Measurements from ENCODE around the gene ADARB2.

Gene ADARB2

GRCh38 chr10:1451941-1452340 lies 285.4 kb downstream of the ADARB2 start:
- no peak for TF ChIP-seq NFIC (IDR thresholded peaks at IDR 0.05)
- no peak for TF ChIP-seq TEAD4 (IDR thresholded peaks at IDR 0.05)

- no peak for TF ChIP-seq TEAD4 (IDR thresholded peaks at IDR 0.05)
- TF ChIP-seq EGR1 (IDR thresholded peaks at IDR 0.05): no peak
- TF ChIP-seq MAX (IDR thresholded peaks at IDR 0.05): no peak
- no peak for TF ChIP-seq FOXM1 (IDR thresholded peaks at IDR 0.05; ENCODE audit: borderline replicate concordance, low read depth)
- TF ChIP-seq ZBTB7A (IDR thresholded peaks at IDR 0.05; ENCODE audit: low read depth): no peak
- no peak for TF ChIP-seq EP300 (IDR thresholded peaks at IDR 0.05; ENCODE audit: borderline replicate concordance)
- no peak for TF ChIP-seq USF1 (IDR thresholded peaks at IDR 0.05)
- no peak for TF ChIP-seq REST (IDR thresholded peaks at IDR 0.05; ENCODE audit: low read depth)
- TF ChIP-seq YY1 (IDR thresholded peaks at IDR 0.05; ENCODE audit: low read depth): no peak
- TF ChIP-seq CEBPB (IDR thresholded peaks at IDR 0.05): no peak
- no peak for TF ChIP-seq CREB1 (IDR thresholded peaks at IDR 0.05; ENCODE audit: low read depth)
- TF ChIP-seq TCF12 (IDR thresholded peaks at IDR 0.05; ENCODE audit: low read depth): no peak
Measured at GRCh38 chr10:1451362-1451888, 285.9 kb downstream of the ADARB2 start.

GRCh38 chr10:1449572-1450205 lies 287.6 kb downstream of the ADARB2 start:
- no peak for TF ChIP-seq TEAD4 (IDR thresholded peaks at IDR 0.05)
- TF ChIP-seq EGR1 (IDR thresholded peaks at IDR 0.05): no peak
- TF ChIP-seq NFIC (IDR thresholded peaks at IDR 0.05): no peak
- no peak for TF ChIP-seq TAF1 (IDR thresholded peaks at IDR 0.05; ENCODE audit: low read depth)
- TF ChIP-seq CREB1 (IDR thresholded peaks at IDR 0.05; ENCODE audit: low read depth): no peak
- TF ChIP-seq TCF12 (IDR thresholded peaks at IDR 0.05; ENCODE audit: low read depth): no peak
- TF ChIP-seq CEBPB (IDR thresholded peaks at IDR 0.05): no peak
- no peak for TF ChIP-seq FOXM1 (IDR thresholded peaks at IDR 0.05; ENCODE audit: borderline replicate concordance, low read depth)
- TF ChIP-seq RAD21 (IDR thresholded peaks at IDR 0.05; ENCODE audit: low read depth): no peak
- no peak for TF ChIP-seq REST (IDR thresholded peaks at IDR 0.05; ENCODE audit: low read depth)
- no peak for TF ChIP-seq MAX (IDR thresholded peaks at IDR 0.05)
- no peak for TF ChIP-seq YY1 (IDR thresholded peaks at IDR 0.05; ENCODE audit: low read depth)
- TF ChIP-seq ZBTB7A (IDR thresholded peaks at IDR 0.05; ENCODE audit: low read depth): no peak
- no peak for TF ChIP-seq EP300 (IDR thresholded peaks at IDR 0.05; ENCODE audit: borderline replicate concordance)
- no peak for TF ChIP-seq USF1 (IDR thresholded peaks at IDR 0.05)

- TF ChIP-seq EP300 (IDR thresholded peaks at IDR 0.05; ENCODE audit: borderline replicate concordance) (no peak), TAF1 (IDR thresholded peaks at IDR 0.05; ENCODE audit: low read depth) (no peak), YY1 (IDR thresholded peaks at IDR 0.05; ENCODE audit: low read depth) (no peak), ZBTB7A (IDR thresholded peaks at IDR 0.05; ENCODE audit: low read depth) (no peak), FOXM1 (IDR thresholded peaks at IDR 0.05; ENCODE audit: borderline replicate concordance, low read depth) (no peak), RAD21 (IDR thresholded peaks at IDR 0.05; ENCODE audit: low read depth) (no peak), CREB1 (IDR thresholded peaks at IDR 0.05; ENCODE audit: low read depth) (no peak), CEBPB (IDR thresholded peaks at IDR 0.05) (no peak), REST (IDR thresholded peaks at IDR 0.05; ENCODE audit: low read depth) (no peak), MAX (IDR thresholded peaks at IDR 0.05) (no peak), USF1 (IDR thresholded peaks at IDR 0.05) (no peak), NFIC (IDR thresholded peaks at IDR 0.05) (no peak), TEAD4 (IDR thresholded peaks at IDR 0.05) (no peak), EGR1 (IDR thresholded peaks at IDR 0.05) (no peak), TCF12 (IDR thresholded peaks at IDR 0.05; ENCODE audit: low read depth) (no peak)
Measured at GRCh38 chr10:1449021-1449420, 288.3 kb downstream of the ADARB2 start.

Data from Ishikawa (cell line).